Fibroblast of lung (primary cell): ENCODE data around the gene LRMDA.

Source experiments
- EZH2 ChIP-seq: IDR thresholded peaks from 2 replicates; pipeline ENCODE4 v1.5.1; 2012; ENCODE audit warnings: low read length, control low read depth, mild to moderate bottlenecking; ENCODE audit errors: missing control alignments
- TF ChIP-seq, protein P1 (sequence below), 2 donors: IDR thresholded peaks in 1 of 2; conservative IDR thresholded peaks in 1 of 2; 1 replicate in 1 of 2; 2 replicates in 1 of 2; pipeline ENCODE4 v1.5.1; 2011 to 2012; ENCODE audit warnings: low read length in 2 of 2, control low read depth in 1 of 2, inconsistent platforms in 1 of 2, low read depth in 1 of 2, mild to moderate bottlenecking in 1 of 2

DNA sequence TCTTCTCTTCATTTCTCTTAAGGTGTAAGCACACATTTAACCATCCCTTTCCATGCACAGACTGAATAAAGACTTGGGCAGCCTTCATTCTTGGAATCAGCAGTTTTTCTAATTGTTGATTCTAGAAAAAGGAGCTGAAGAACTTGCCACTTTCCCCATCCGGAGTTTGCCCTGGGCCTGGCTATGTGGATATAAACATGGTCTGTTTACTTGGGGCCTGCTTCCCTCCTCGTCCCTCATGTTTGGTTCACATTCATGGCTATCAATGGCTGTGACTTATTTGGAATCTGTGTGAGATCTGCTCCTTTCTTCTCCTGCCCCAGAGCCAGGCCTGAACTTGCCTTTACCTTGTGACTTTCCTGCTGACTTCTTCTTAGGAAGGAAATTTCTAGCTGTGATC, 199.3 kb downstream of the LRMDA start:
- TF ChIP-seq, protein P1, sequence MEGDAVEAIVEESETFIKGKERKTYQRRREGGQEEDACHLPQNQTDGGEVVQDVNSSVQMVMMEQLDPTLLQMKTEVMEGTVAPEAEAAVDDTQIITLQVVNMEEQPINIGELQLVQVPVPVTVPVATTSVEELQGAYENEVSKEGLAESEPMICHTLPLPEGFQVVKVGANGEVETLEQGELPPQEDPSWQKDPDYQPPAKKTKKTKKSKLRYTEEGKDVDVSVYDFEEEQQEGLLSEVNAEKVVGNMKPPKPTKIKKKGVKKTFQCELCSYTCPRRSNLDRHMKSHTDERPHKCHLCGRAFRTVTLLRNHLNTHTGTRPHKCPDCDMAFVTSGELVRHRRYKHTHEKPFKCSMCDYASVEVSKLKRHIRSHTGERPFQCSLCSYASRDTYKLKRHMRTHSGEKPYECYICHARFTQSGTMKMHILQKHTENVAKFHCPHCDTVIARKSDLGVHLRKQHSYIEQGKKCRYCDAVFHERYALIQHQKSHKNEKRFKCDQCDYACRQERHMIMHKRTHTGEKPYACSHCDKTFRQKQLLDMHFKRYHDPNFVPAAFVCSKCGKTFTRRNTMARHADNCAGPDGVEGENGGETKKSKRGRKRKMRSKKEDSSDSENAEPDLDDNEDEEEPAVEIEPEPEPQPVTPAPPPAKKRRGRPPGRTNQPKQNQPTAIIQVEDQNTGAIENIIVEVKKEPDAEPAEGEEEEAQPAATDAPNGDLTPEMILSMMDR (conservative IDR thresholded peaks at IDR 0.05 in 1 of 2, IDR thresholded peaks at IDR 0.05 in 1 of 2; ENCODE audit: low read depth in 1 of 2, low read length in 2 of 2) = no peak
- TF ChIP-seq EZH2 = no peak
